ENCODE measurements around the gene SPCS3. TPM values are rescaled to one million over a fixed set of nuclear protein-coding genes. Genes with fewer than 3 reads are reported as not detected.
"Not testable (repeated sequence)": the region's sequence is repeated elsewhere in the genome, so short reads cannot be mapped to it uniquely, and the experiment has no call there.

Gene SPCS3
- total RNA-seq, 1 donor from 2014 or later: 108 TPM

- DNase-seq (ENCODE audit: low spot score): no peak
- ATAC-seq: no peak
Measured at GRCh38 chr4:176302283-176303275, 17.2 kb upstream of the SPCS3 start.

GRCh38 chr4:176303938-176304337 lies 15.8 kb upstream of the SPCS3 start:
- ATAC-seq: no peak

GRCh38 chr4:176306837-176307665 lies 12.7 kb upstream of the SPCS3 start:
- ATAC-seq (no peak), DNase-seq (ENCODE audit: low spot score) (no peak)

More at GRCh38 chr4:176303938-176304337, 15.8 kb upstream of the SPCS3 start:
- no peak for DNase-seq (ENCODE audit: low spot score)

- no peak for DNase-seq (ENCODE audit: low spot score)
- no peak for ATAC-seq
Measured at GRCh38 chr4:176307666-176307930, 12.2 kb upstream of the SPCS3 start.

- ATAC-seq (no peak), DNase-seq (ENCODE audit: low spot score) (no peak)
Measured at GRCh38 chr4:176308441-176308840, 11.3 kb upstream of the SPCS3 start.

DNA sequence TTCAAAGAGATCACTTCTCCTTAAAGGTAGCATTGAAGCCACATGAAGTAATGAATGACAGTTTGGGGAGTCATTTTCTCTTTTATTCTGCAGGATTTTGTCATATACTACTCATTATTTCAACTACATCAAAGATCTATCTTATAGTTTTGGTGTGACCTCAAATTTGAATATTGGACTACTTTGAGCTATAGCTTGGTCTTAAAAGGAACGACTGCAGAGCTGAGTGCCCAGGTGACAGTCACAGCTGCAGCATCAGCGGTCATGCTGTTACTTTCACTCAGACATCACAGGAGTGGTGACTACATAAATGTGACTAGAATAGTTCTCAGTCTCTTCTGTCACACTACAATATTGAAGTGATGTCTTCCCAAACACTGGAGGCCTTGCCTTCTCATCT lies 10.7 kb upstream of the SPCS3 start:
- no peak for DNase-seq (ENCODE audit: low spot score)
- ATAC-seq: no peak

DNA sequence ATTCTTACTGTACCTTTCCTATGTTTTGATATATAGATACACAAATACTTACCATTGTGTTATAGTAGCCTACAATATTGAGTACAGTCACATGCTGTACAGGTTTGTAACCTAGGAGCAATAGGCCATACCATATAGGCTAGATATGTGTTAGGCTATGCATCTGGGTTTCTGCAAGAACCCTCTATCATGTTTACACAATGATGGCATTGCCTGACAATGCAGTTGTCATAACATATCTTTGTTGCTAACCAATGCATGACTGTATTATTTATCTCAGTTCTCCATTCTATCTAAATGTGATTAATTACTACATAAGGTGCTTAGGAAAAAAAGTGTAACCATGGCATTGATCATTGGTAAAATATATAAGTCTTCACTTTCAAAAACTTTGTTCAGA lies 10.0 kb upstream of the SPCS3 start:
- ATAC-seq: no peak
- no peak for DNase-seq (ENCODE audit: low spot score)

GRCh38 chr4:176313596-176314336 lies 6.0 kb upstream of the SPCS3 start:
- ATAC-seq (no peak), DNase-seq (ENCODE audit: low spot score) (no peak)

- DNase-seq (ENCODE audit: low spot score) (no peak), ATAC-seq (peak; percentile 8)
Measured at GRCh38 chr4:176319151-176319703, 539 bp upstream of the SPCS3 start.

- peak; percentile 90 for DNase-seq (ENCODE audit: low spot score)
- peak; percentile 83 for ATAC-seq
Measured at GRCh38 chr4:176320340-176320975, 692 bp downstream of the SPCS3 start.

DNA sequence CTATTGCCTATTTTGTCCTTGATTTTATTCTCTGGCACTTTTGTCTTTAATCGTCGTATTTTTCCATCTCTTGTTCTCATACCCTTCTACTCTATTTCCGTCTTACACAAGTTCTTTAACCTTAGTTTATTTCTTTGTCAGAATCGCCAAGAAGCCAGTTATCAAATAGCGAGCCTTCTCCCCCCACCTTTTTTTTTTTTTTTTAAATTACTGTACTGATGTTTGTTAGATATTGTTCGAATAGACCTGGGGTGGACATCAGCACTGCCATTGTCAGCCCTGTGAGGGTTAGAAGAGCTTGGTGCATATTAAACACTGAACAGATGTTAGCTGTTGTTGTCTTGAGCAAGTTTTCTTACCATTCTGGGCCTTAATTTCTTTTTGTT lies 1.2 kb downstream of the SPCS3 start:
- ATAC-seq (no peak), DNase-seq (ENCODE audit: low spot score) (no peak)

- no peak for ATAC-seq
- DNase-seq (ENCODE audit: low spot score): no peak
Measured at GRCh38 chr4:176321589-176321988, 1.8 kb downstream of the SPCS3 start.

DNA sequence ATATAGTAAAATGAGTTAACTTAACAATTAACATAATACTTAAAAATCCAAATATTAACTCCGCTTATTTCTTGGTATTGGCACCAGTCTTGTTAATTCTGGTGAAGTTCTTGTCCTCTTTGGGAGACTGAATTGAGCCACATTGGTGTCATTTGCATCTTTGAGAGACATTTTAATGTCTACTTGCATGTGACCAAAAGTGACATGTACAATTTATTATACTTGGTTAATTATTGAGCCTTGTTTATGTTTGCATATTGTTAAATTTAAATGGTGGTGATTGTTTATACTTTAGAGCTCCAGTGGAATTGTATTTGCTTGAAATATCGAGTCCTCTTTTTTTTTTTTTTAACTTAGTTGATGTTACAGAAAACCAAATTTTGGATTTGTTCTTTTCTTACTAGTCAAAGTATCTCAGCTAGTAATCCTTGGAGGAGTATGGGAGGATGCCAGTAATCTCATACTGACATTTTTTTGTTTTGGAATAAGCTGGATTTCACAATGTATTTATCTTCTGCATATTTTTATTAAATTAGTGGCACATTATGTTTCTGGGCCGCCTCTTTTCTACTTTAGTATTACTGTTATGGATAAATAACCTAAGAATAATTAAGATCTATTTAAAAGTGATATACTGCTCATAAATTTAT lies 3.9 kb downstream of the SPCS3 start:
- ATAC-seq: no peak
- no peak for DNase-seq (ENCODE audit: low spot score)

DNA sequence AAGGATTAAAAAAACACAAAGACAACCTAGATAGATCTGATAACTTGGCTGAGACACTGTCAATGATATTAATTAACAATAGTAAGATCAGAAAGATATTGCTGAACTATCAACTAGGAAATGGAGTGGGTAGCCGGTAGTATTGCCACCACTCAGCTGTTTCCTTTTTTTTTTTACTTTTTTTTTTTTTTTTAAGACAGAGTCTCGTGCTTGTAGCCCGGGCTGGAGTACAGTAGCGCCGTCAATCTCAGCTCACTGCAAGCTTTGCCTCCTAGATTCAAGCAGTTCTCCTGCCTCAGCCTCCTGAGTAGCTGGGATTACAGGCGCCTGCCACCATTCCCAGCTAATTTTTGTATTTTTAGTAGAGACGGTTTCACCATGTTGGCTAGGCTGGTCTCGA lies 5.1 kb downstream of the SPCS3 start:
- DNase-seq (ENCODE audit: low spot score); ATAC-seq: not testable (repeated sequence)

DNA sequence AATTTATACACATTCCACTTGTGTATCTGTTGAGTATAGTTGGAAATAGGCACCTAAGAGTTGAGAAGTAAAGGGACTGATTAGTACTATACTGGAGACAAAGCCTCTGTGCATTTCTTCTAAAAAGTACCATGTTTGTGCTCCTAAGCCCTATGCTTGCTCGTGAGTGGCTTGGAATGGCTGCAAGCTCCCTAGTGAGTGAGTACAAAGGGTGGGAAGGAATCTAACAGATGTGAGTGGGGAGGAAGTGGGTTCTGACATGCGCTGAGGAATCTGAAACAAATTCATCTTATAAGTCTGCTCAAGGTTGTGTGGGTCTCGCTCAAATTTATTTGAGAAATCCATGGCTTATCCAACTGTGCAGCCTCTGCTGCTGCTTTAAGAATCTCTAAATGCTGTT lies 13.3 kb downstream of the SPCS3 start:
- no peak for DNase-seq (ENCODE audit: low spot score)
- ATAC-seq: no peak

DNA sequence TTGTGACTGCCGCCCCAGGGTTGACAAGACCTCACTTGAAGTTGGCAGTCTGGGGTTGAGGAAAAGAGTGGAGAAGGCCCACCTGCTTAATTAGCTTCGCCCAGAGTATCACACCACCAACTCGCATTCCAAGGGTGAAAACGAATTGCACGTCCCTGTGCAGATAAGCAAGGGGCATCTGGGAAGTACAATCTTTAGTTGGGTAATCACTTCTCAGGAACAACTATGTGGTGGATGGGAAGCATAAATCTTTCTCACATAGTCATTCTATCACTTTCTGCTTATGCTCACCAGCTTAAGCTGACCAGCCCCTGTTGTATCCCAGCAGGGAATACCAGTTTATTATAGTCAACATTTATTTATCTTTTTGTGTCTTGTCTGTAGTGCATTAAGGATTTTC lies 14.3 kb downstream of the SPCS3 start:
- DNase-seq (ENCODE audit: low spot score) (no peak), ATAC-seq (no peak)

GRCh38 chr4:176335421-176335820 lies 15.7 kb downstream of the SPCS3 start:
- ATAC-seq: no peak
- DNase-seq (ENCODE audit: low spot score): no peak

- ATAC-seq: peak; percentile 31
- no peak for DNase-seq (ENCODE audit: low spot score)
Measured at GRCh38 chr4:176339936-176340761, 20.4 kb downstream of the SPCS3 start.
